ENCODE data around the gene MRPS35.

DNA sequence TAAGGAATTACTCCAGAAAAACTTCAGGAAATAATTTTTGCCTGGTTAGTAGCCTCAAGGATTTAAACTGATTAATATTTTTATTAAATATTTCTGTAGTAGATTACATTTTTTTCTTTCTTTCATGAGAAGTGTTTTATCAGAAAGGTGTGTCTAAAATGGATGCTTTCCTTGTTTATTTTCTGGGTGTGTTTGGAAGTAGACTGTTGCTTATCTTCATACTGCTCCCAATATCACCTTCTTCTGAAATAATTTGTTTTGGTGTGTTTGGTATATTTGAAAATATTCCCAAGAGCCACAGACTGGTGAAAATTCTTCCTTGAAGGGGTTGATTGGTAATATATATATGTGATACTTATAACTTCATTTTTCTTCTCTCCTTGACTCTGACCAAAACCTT lies 24.5 kb upstream of the MRPS35 start:
- no peak for TF ChIP-seq POLR2AphosphoS5 (IDR thresholded peaks at IDR 0.05; ENCODE audit: low read depth, low read length)
- TF ChIP-seq, protein P1, sequence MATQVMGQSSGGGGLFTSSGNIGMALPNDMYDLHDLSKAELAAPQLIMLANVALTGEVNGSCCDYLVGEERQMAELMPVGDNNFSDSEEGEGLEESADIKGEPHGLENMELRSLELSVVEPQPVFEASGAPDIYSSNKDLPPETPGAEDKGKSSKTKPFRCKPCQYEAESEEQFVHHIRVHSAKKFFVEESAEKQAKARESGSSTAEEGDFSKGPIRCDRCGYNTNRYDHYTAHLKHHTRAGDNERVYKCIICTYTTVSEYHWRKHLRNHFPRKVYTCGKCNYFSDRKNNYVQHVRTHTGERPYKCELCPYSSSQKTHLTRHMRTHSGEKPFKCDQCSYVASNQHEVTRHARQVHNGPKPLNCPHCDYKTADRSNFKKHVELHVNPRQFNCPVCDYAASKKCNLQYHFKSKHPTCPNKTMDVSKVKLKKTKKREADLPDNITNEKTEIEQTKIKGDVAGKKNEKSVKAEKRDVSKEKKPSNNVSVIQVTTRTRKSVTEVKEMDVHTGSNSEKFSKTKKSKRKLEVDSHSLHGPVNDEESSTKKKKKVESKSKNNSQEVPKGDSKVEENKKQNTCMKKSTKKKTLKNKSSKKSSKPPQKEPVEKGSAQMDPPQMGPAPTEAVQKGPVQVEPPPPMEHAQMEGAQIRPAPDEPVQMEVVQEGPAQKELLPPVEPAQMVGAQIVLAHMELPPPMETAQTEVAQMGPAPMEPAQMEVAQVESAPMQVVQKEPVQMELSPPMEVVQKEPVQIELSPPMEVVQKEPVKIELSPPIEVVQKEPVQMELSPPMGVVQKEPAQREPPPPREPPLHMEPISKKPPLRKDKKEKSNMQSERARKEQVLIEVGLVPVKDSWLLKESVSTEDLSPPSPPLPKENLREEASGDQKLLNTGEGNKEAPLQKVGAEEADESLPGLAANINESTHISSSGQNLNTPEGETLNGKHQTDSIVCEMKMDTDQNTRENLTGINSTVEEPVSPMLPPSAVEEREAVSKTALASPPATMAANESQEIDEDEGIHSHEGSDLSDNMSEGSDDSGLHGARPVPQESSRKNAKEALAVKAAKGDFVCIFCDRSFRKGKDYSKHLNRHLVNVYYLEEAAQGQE (IDR thresholded peaks at IDR 0.05; ENCODE audit: insufficient read depth in 1 of 2, low read depth in 2 of 2, low read length in 2 of 2): no peak
- no peak for TF ChIP-seq FOXP2 (optimal IDR thresholded peaks at IDR 0.05; ENCODE audit: borderline replicate concordance, extremely low read depth, extremely low read length, insufficient read depth)
- no peak for TF ChIP-seq TAF1 (IDR thresholded peaks at IDR 0.05; ENCODE audit: borderline replicate concordance, insufficient read depth, low read length)
